ENCODE results near the gene PRAMEF12. TPM values are rescaled to one million over a fixed set of nuclear protein-coding genes. Genes with fewer than 3 reads are reported as not detected.
"Not testable (repeated sequence)": the region's sequence is repeated elsewhere in the genome, so short reads cannot be mapped to it uniquely, and the experiment has no call there.

The PRAMEF12 gene
- total RNA-seq, 2 donors from 2014 or later: not detected

- no peaks in the 10 kb centered on the region for H3K36me3 ChIP-seq
- no peak overlapping the region for H3K4me3 ChIP-seq
- no peak for ATAC-seq (ENCODE audit: insufficient number of reproducible peaks, low FRiP score, low read depth)
- no peak overlapping the region for H3K27ac ChIP-seq
- no peaks in the 10 kb centered on the region for H3K4me1 ChIP-seq (ENCODE audit: control insufficient read depth in 1 of 2, low read depth in 2 of 2)
- no peaks in the 10 kb centered on the region for H3K9me3 ChIP-seq
- no peaks in the 10 kb centered on the region for H3K27me3 ChIP-seq (replicated peaks; ENCODE audit: insufficient read depth)
- DNase-seq (ENCODE audit: low spot score): no peak
- no peak for TF ChIP-seq CTCF (IDR thresholded peaks at IDR 0.05)
Observed at GRCh38 chr1:12775443-12775842, 1.9 kb downstream of the PRAMEF12 start.

- ATAC-seq (ENCODE audit: insufficient number of reproducible peaks, low FRiP score, low read depth) (no peak), DNase-seq (ENCODE audit: low spot score) (no peak)
- H3K9me3 ChIP-seq: no peaks in the 10 kb centered on the region
- H3K4me1 ChIP-seq (ENCODE audit: control insufficient read depth in 1 of 2, low read depth in 2 of 2): no peaks in the 10 kb centered on the region
- H3K27ac ChIP-seq: no peak overlapping the region
- no peak overlapping the region for H3K4me3 ChIP-seq
- no peaks in the 10 kb centered on the region for H3K36me3 ChIP-seq
- no peaks in the 10 kb centered on the region for H3K27me3 ChIP-seq (replicated peaks; ENCODE audit: insufficient read depth)
- TF ChIP-seq CTCF (IDR thresholded peaks at IDR 0.05): no peak
Observed at GRCh38 chr1:12776801-12777557, 3.4 kb downstream of the PRAMEF12 start.

- DNase-seq (ENCODE audit: low spot score) (no peak), ATAC-seq (ENCODE audit: insufficient number of reproducible peaks, low FRiP score, low read depth) (no peak)
- Histone ChIP-seq H3K27me3 (replicated peaks; ENCODE audit: insufficient read depth) (no peaks in the 10 kb centered on the region), H3K4me3 (no peak overlapping the region), H3K27ac (no peak overlapping the region), H3K36me3 (no peaks in the 10 kb centered on the region), H3K4me1 (ENCODE audit: control insufficient read depth in 1 of 2, low read depth in 2 of 2) (no peaks in the 10 kb centered on the region), H3K9me3 (no peaks in the 10 kb centered on the region)
- TF ChIP-seq CTCF (IDR thresholded peaks at IDR 0.05): no peak
Observed at GRCh38 chr1:12778061-12778460, 4.5 kb downstream of the PRAMEF12 start.

- Histone ChIP-seq H3K9me3 (peaks cover 2% of the 10 kb centered on the region), H3K27me3 (replicated peaks; ENCODE audit: insufficient read depth) (no peaks in the 10 kb centered on the region), H3K4me3 (no peak overlapping the region), H3K4me1 (ENCODE audit: control insufficient read depth in 1 of 2, low read depth in 2 of 2) (no peaks in the 10 kb centered on the region), H3K27ac (no peak overlapping the region), H3K36me3 (no peaks in the 10 kb centered on the region)
- TF ChIP-seq CTCF (IDR thresholded peaks at IDR 0.05): no peak
- no peak for DNase-seq (ENCODE audit: low spot score)
- no peak for ATAC-seq (ENCODE audit: insufficient number of reproducible peaks, low FRiP score, low read depth)
Observed at GRCh38 chr1:12778907-12779306, 5.4 kb downstream of the PRAMEF12 start.

- H3K36me3 ChIP-seq; ATAC-seq (ENCODE audit: insufficient number of reproducible peaks, low FRiP score, low read depth); H3K4me3 ChIP-seq; H3K4me1 ChIP-seq (ENCODE audit: control insufficient read depth in 1 of 2, low read depth in 2 of 2); DNase-seq (ENCODE audit: low spot score); H3K27me3 ChIP-seq (replicated peaks; ENCODE audit: insufficient read depth); H3K27ac ChIP-seq: not testable (repeated sequence)
- H3K9me3 ChIP-seq: peaks cover 20% of the 10 kb centered on the region
Observed at GRCh38 chr1:12781488-12781887, 8.0 kb downstream of the PRAMEF12 start.

- not testable (repeated sequence) for DNase-seq (ENCODE audit: low spot score); H3K4me1 ChIP-seq (ENCODE audit: control insufficient read depth in 1 of 2, low read depth in 2 of 2); H3K27me3 ChIP-seq (replicated peaks; ENCODE audit: insufficient read depth); H3K4me3 ChIP-seq; H3K36me3 ChIP-seq; H3K27ac ChIP-seq; ATAC-seq (ENCODE audit: insufficient number of reproducible peaks, low FRiP score, low read depth)
- H3K9me3 ChIP-seq: peaks cover 20% of the 10 kb centered on the region
Observed at GRCh38 chr1:12783783-12784182, 10.2 kb downstream of the PRAMEF12 start.

GRCh38 chr1:12784729-12785128 is 11.2 kb downstream of the PRAMEF12 start:
- not testable (repeated sequence) for H3K27me3 ChIP-seq (replicated peaks; ENCODE audit: insufficient read depth); H3K4me1 ChIP-seq (ENCODE audit: control insufficient read depth in 1 of 2, low read depth in 2 of 2); H3K4me3 ChIP-seq; ATAC-seq (ENCODE audit: insufficient number of reproducible peaks, low FRiP score, low read depth); H3K36me3 ChIP-seq; H3K27ac ChIP-seq; DNase-seq (ENCODE audit: low spot score)
- H3K9me3 ChIP-seq: peaks cover 20% of the 10 kb centered on the region

GRCh38 chr1:12791097-12791496 is 17.6 kb downstream of the PRAMEF12 start, which contains the start of gene PRAMEF1:
PRAMEF1 (plus strand) TSS chr1:12791397; CDS start chr1:12793228, 1,831 bp downstream.
- not testable (repeated sequence) for H3K4me3 ChIP-seq; H3K4me1 ChIP-seq (ENCODE audit: control insufficient read depth in 1 of 2, low read depth in 2 of 2); H3K27me3 ChIP-seq (replicated peaks; ENCODE audit: insufficient read depth); H3K36me3 ChIP-seq; DNase-seq (ENCODE audit: low spot score); H3K9me3 ChIP-seq; H3K27ac ChIP-seq; ATAC-seq (ENCODE audit: insufficient number of reproducible peaks, low FRiP score, low read depth)
